Effector CD4-positive, alpha-beta T cell (primary cell): ENCODE results near the gene KIRREL2.

Experiments used
- DNase-seq: peaks from one replicate; pipeline ENCODE4 v3.0.0-alpha.2; 2020

The KIRREL2 gene

GRCh38 chr19:35845215-35846037 lies 11.3 kb upstream of the KIRREL2 start:
- no peak for DNase-seq

DNA sequence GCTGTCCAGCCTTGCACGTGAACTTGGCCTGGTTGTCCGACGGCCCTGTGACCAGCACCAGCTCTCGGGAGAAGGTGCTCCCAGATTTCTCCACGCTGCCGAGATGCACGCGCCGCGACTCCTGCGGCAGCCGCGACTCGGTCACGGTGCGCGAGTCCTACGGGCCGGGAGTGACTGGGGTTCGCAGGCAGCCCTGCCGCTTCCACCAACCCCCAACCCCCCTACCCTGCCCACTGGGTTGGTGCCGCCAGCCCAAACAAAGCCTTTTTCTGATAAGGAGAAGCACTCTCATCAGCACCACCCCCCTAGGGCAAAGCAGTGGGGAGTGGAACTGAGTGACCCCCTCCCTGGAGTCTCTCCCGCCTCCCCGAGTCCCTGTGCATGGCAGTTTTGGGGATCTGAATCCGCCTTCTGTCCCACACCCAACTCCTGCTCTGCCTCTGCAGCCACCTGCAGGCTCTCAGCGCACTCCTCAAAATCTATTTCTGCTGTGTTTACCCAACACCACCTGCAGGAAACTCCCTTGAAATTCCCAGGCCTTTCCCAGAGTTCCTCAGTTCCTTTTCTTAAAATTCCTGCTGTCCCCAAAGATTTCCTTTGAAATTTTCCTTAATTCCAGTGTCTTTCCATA lies 10.6 kb upstream of the KIRREL2 start:
- no peak for DNase-seq

GRCh38 chr19:35847911-35848310 lies 8.8 kb upstream of the KIRREL2 start:
- no peak for DNase-seq

GRCh38 chr19:35848486-35848885 lies 8.2 kb upstream of the KIRREL2 start:
- DNase-seq, result no peak

DNA sequence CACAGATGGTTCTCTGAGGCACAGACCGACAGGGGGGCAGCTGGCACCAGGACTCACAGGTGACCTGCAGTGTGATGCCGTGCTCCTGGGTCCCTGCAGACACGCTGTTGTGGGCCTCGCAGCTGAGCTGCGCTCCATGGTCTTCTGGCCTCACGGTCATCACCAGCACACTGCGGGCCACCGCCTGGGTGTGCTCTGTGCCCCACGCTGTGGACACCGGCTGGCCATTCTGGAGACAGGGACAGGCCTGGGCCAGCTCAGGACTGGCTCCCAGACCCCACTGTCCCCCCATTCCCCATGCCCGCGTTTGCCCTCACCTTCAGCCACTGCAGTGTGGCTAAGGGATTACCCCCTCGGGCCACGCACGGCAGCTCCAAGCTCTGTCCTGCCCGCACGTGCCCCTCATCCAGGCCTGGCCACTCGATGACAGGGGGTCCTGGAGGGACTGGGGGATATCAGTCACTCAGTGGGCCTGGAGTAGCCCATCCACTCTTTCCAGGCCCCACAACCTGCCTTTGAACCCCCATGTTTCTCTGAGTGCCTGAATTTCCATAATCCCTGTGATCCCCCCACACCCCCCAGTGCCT lies 7.7 kb upstream of the KIRREL2 start:
- no peak for DNase-seq

GRCh38 chr19:35851213-35852028 lies 5.3 kb upstream of the KIRREL2 start:
- no peak for DNase-seq

- no peak for DNase-seq
These were observed 4.5 kb upstream of the KIRREL2 start, which contains the start of gene NPHS1 for GRCh38 chr19:35852029-35852780. NPHS1 (minus strand) TSS chr19:35852504; CDS start chr19:35851837, 667 bp downstream.

DNA sequence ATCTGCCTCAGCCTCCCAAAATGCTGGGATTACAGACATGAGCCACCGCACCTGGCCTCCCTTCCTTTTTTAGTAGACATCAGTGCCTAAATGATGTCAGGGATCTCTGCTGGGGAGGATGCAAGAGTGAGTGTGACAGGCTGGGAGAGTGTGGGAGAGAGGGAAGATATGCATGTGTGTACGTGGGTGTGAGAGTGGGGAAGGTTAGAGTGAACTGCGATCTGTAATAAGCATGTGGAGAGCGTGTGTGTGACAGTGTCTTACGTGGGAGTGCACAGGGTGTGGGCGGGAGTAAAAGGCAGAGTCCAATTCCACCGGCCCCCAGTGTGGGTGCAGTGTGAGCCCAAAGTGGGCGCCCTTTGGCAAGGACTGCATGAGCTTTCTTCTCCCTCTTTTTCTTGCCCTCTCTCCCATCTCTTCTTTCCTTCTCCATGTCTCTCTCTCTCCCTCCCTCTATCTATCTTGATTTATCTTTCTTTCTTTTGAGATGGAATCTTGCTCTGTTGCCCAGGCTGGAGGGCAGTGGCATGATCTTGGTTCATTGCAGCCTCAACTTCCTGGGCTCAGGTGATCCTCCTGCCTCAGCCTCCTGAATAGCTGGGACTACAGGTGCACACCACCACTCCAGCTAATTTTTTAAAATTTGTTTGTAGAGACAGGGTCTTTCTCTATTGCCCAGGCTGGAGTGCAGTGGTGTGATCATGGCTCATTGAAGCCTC lies 3.5 kb upstream of the KIRREL2 start:
- DNase-seq, result no peak

DNA sequence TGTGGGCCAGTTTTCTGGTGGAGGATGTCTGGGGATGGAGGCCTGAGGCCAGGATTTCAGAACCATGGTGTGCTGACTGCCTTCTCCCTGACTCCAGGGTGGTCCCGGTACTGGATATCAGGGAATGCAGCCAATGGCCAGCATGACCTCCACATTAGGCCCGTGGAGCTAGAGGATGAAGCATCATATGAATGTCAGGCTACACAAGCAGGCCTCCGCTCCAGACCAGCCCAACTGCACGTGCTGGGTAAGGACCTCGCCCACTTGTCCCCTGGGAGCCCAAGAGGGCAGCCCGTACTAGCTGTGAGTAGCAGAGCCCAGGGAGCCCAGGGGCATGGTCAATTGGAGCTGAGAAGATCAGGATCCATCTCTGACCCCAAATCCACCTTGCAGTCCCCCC lies 1.6 kb downstream of the KIRREL2 start:
- DNase-seq, result no peak

DNA sequence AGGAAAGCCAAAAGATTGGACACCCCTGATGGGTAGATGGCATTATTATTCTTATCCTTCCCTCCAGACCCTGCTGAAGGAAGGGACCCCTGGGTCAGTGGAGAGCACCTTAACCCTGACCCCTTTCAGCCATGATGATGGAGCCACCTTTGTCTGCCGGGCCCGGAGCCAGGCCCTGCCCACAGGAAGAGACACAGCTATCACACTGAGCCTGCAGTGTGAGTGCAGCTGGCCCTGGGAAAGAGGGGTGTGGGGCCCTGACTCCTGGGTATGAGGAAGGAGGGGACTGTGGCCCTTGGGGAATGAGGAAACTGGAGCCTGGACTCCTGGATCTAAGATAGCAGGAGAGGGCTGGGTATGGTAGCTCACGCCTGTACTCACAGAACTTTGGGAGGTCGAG lies 2.7 kb downstream of the KIRREL2 start:
- no peak for DNase-seq

GRCh38 chr19:35860436-35860817 lies 3.7 kb downstream of the KIRREL2 start:
- no peak for DNase-seq

DNA sequence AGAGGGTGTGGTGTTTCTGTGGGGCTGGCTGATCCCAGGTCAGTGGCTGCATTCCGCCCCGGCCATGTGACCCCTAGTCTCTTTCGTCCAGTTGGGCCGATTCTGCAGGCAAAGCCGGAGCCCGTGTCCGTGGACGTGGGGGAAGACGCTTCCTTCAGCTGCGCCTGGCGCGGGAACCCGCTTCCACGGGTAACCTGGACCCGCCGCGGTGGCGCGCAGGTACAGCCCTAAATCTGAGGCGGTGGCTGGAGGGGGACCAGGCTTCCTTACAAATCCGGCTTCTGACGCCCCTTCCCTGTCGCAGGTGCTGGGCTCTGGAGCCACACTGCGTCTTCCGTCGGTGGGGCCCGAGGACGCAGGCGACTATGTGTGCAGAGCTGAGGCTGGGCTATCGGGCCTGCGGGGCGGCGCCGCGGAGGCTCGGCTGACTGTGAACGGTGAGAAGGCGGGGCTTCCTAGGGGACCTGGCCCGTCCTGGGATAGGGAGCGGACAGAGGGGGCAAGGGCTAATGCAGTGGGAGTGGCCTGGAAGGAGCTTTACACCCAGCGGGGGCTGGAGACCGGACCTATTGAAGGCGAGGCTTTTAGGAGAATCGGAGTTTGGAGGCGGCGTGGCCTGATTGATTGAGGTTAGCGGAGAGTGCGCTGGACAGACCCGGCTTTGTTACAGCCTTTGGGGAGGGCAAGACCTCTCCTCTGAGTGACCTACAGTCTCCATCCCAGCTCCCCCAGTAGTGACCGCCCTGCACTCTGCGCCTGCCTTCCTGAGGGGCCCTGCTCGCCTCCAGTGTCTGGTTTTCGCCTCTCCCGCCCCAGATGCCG lies 4.3 kb downstream of the KIRREL2 start:
- DNase-seq, result no peak

GRCh38 chr19:35861640-35862160 lies 5.0 kb downstream of the KIRREL2 start:
- DNase-seq, result no peak

- DNase-seq, result no peak
These were observed 5.8 kb downstream of the KIRREL2 start for GRCh38 chr19:35862528-35862927.

- no peak for DNase-seq
These were observed 6.3 kb downstream of the KIRREL2 start for GRCh38 chr19:35863018-35863417.

- peak; percentile 35 for DNase-seq
These were observed 11.6 kb downstream of the KIRREL2 start, which contains the start of gene APLP1 for GRCh38 chr19:35868172-35868822. APLP1 (plus strand) TSS chr19:35868574; CDS start chr19:35868637, 63 bp downstream.

GRCh38 chr19:35868823-35869326 lies 12.2 kb downstream of the KIRREL2 start:
- DNase-seq, result no peak

GRCh38 chr19:35869327-35870123 lies 12.8 kb downstream of the KIRREL2 start:
- peak; percentile 65 for DNase-seq
